ENCODE measurements around the gene MFAP4. TPM values are rescaled to one million over a fixed set of nuclear protein-coding genes. Genes with fewer than 3 reads are reported as not detected.

The MFAP4 gene
- total RNA-seq, 1 experiment from 2014 or later = 0.39 TPM

GRCh38 chr17:19414396-19415280 lies 27.6 kb upstream of the MFAP4 start:
- H3K4me3 ChIP-seq = no peak overlapping the region
- H3K36me3 ChIP-seq = no peaks in the 10 kb centered on the region
- no peaks in the 10 kb centered on the region for H3K9me3 ChIP-seq (replicated peaks)
- no peak overlapping the region for H3K27ac ChIP-seq
- no peak for DNase-seq (ENCODE audit: low read depth in 1 of 2, low spot score in 2 of 2)
- H3K4me1 ChIP-seq (replicated peaks) = no peaks in the 10 kb centered on the region
- no peaks in the 10 kb centered on the region for H3K27me3 ChIP-seq (replicated peaks)

- H3K4me1 ChIP-seq (replicated peaks) = no peaks in the 10 kb centered on the region
- no peaks in the 10 kb centered on the region for H3K27me3 ChIP-seq (replicated peaks)
- DNase-seq (ENCODE audit: low read depth in 1 of 2, low spot score in 2 of 2) = no peak
- H3K27ac ChIP-seq = no peak overlapping the region
- H3K9me3 ChIP-seq (replicated peaks) = no peaks in the 10 kb centered on the region
- H3K36me3 ChIP-seq = no peaks in the 10 kb centered on the region
- H3K4me3 ChIP-seq = no peak overlapping the region
These were observed 26.8 kb upstream of the MFAP4 start for GRCh38 chr17:19413761-19414160.

- no peaks in the 10 kb centered on the region for H3K27me3 ChIP-seq (replicated peaks)
- no peaks in the 10 kb centered on the region for H3K9me3 ChIP-seq (replicated peaks)
- H3K4me1 ChIP-seq (replicated peaks) = no peaks in the 10 kb centered on the region
- H3K4me3 ChIP-seq = no peak overlapping the region
- no peak for DNase-seq (ENCODE audit: low read depth in 1 of 2, low spot score in 2 of 2)
- no peak overlapping the region for H3K27ac ChIP-seq
- H3K36me3 ChIP-seq = no peaks in the 10 kb centered on the region
These were observed 26.0 kb upstream of the MFAP4 start for GRCh38 chr17:19412984-19413383.

GRCh38 chr17:19412510-19412909 lies 25.5 kb upstream of the MFAP4 start:
- Histone ChIP-seq H3K27me3 (replicated peaks) (no peaks in the 10 kb centered on the region), H3K27ac (no peak overlapping the region), H3K36me3 (no peaks in the 10 kb centered on the region), H3K4me1 (replicated peaks) (no peaks in the 10 kb centered on the region), H3K4me3 (no peak overlapping the region), H3K9me3 (replicated peaks) (no peaks in the 10 kb centered on the region)
- no peak for DNase-seq (ENCODE audit: low read depth in 1 of 2, low spot score in 2 of 2)

GRCh38 chr17:19411631-19412030 lies 24.6 kb upstream of the MFAP4 start:
- DNase-seq (ENCODE audit: low read depth in 1 of 2, low spot score in 2 of 2) = no peak
- Histone ChIP-seq H3K4me1 (replicated peaks) (no peaks in the 10 kb centered on the region), H3K36me3 (no peaks in the 10 kb centered on the region), H3K9me3 (replicated peaks) (no peaks in the 10 kb centered on the region), H3K27me3 (replicated peaks) (no peaks in the 10 kb centered on the region), H3K27ac (no peak overlapping the region), H3K4me3 (no peak overlapping the region)

- Histone ChIP-seq H3K27ac (no peak within 1 kb of the TSS), H3K4me3 (no peak within 1 kb of the TSS), H3K27me3 (replicated peaks) (no peaks in the 10 kb centered on the region), H3K36me3 (no peaks in the 10 kb centered on the region), H3K4me1 (replicated peaks) (no peaks in the 10 kb centered on the region), H3K9me3 (replicated peaks) (no peaks in the 10 kb centered on the region)
- no peak for DNase-seq (ENCODE audit: low read depth in 1 of 2, low spot score in 2 of 2)
These were observed 24.1 kb upstream of the MFAP4 start, which contains the start of gene RNF112 for GRCh38 chr17:19410875-19411620. Gene RNF112, plus strand, starts transcription at chr17:19411232. Its CDS starts 177 bp downstream, at chr17:19411409.

GRCh38 chr17:19410091-19410490 lies 23.1 kb upstream of the MFAP4 start:
- no peak overlapping the region for H3K27ac ChIP-seq
- no peak for DNase-seq (ENCODE audit: low read depth in 1 of 2, low spot score in 2 of 2)
- no peaks in the 10 kb centered on the region for H3K36me3 ChIP-seq
- no peak overlapping the region for H3K4me3 ChIP-seq
- H3K27me3 ChIP-seq (replicated peaks) = no peaks in the 10 kb centered on the region
- no peaks in the 10 kb centered on the region for H3K9me3 ChIP-seq (replicated peaks)
- no peaks in the 10 kb centered on the region for H3K4me1 ChIP-seq (replicated peaks)

- Histone ChIP-seq H3K9me3 (replicated peaks) (no peaks in the 10 kb centered on the region), H3K27ac (no peak overlapping the region), H3K27me3 (replicated peaks) (no peaks in the 10 kb centered on the region), H3K4me3 (no peak overlapping the region), H3K36me3 (no peaks in the 10 kb centered on the region), H3K4me1 (replicated peaks) (no peaks in the 10 kb centered on the region)
- no peak for DNase-seq (ENCODE audit: low read depth in 1 of 2, low spot score in 2 of 2)
These were observed 22.5 kb upstream of the MFAP4 start for GRCh38 chr17:19409509-19409908.

GRCh38 chr17:19409066-19409465 lies 22.1 kb upstream of the MFAP4 start:
- H3K36me3 ChIP-seq = no peaks in the 10 kb centered on the region
- no peaks in the 10 kb centered on the region for H3K9me3 ChIP-seq (replicated peaks)
- H3K4me3 ChIP-seq = no peak overlapping the region
- no peak overlapping the region for H3K27ac ChIP-seq
- no peak for DNase-seq (ENCODE audit: low read depth in 1 of 2, low spot score in 2 of 2)
- no peaks in the 10 kb centered on the region for H3K4me1 ChIP-seq (replicated peaks)
- no peaks in the 10 kb centered on the region for H3K27me3 ChIP-seq (replicated peaks)

GRCh38 chr17:19408346-19408710 lies 21.3 kb upstream of the MFAP4 start:
- Histone ChIP-seq H3K27me3 (replicated peaks) (no peaks in the 10 kb centered on the region), H3K4me3 (no peak overlapping the region), H3K27ac (no peak overlapping the region), H3K36me3 (no peaks in the 10 kb centered on the region), H3K9me3 (replicated peaks) (no peaks in the 10 kb centered on the region), H3K4me1 (replicated peaks) (no peaks in the 10 kb centered on the region)
- DNase-seq (ENCODE audit: low read depth in 1 of 2, low spot score in 2 of 2) = no peak

- Histone ChIP-seq H3K4me3 (no peak overlapping the region), H3K36me3 (no peaks in the 10 kb centered on the region), H3K4me1 (replicated peaks) (no peaks in the 10 kb centered on the region), H3K27me3 (replicated peaks) (no peaks in the 10 kb centered on the region), H3K27ac (no peak overlapping the region), H3K9me3 (replicated peaks) (no peaks in the 10 kb centered on the region)
- DNase-seq (ENCODE audit: low read depth in 1 of 2, low spot score in 2 of 2) = no peak
These were observed 20.8 kb upstream of the MFAP4 start for GRCh38 chr17:19407601-19408345.

GRCh38 chr17:19405114-19405513 lies 18.1 kb upstream of the MFAP4 start:
- H3K36me3 ChIP-seq = no peaks in the 10 kb centered on the region
- no peaks in the 10 kb centered on the region for H3K9me3 ChIP-seq (replicated peaks)
- no peak overlapping the region for H3K27ac ChIP-seq
- no peak overlapping the region for H3K4me3 ChIP-seq
- DNase-seq (ENCODE audit: low read depth in 1 of 2, low spot score in 2 of 2) = no peak
- no peaks in the 10 kb centered on the region for H3K4me1 ChIP-seq (replicated peaks)
- H3K27me3 ChIP-seq (replicated peaks) = no peaks in the 10 kb centered on the region

- DNase-seq (ENCODE audit: low read depth in 1 of 2, low spot score in 2 of 2) = no peak
- Histone ChIP-seq H3K4me1 (replicated peaks) (no peaks in the 10 kb centered on the region), H3K4me3 (no peak overlapping the region), H3K9me3 (replicated peaks) (no peaks in the 10 kb centered on the region), H3K27me3 (replicated peaks) (no peaks in the 10 kb centered on the region), H3K27ac (no peak overlapping the region), H3K36me3 (no peaks in the 10 kb centered on the region)
These were observed 17.3 kb upstream of the MFAP4 start for GRCh38 chr17:19404264-19404663.

- H3K27ac ChIP-seq = no peak overlapping the region
- no peak for DNase-seq (ENCODE audit: low read depth in 1 of 2, low spot score in 2 of 2)
- no peaks in the 10 kb centered on the region for H3K9me3 ChIP-seq (replicated peaks)
- no peaks in the 10 kb centered on the region for H3K36me3 ChIP-seq
- H3K27me3 ChIP-seq (replicated peaks) = no peaks in the 10 kb centered on the region
- H3K4me1 ChIP-seq (replicated peaks) = no peaks in the 10 kb centered on the region
- no peak overlapping the region for H3K4me3 ChIP-seq
These were observed 16.0 kb upstream of the MFAP4 start for GRCh38 chr17:19403021-19403420.

Measured in SJSA1 (cell line).